ENCODE data around the gene CSTA.
"Not testable (repeated sequence)": the region's sequence is repeated elsewhere in the genome, so short reads cannot be mapped to it uniquely, and the experiment has no call there.

- TF ChIP-seq EZH2 (IDR thresholded peaks at IDR 0.05; ENCODE audit: insufficient read depth, low read length); CTCF (IDR thresholded peaks at IDR 0.05; ENCODE audit: insufficient read depth, low read depth, low read length): not testable (repeated sequence)
These were observed 40.7 kb downstream of the CSTA start for GRCh38 chr3:122365582-122366378.
